GM21381 (cell line): ENCODE results near the gene RNF17.

Experiments
- ATAC-seq: cut with Tn5 transposase; IDR thresholded peaks from one replicate; pipeline ENCODE4 v1.9.1; 2021; ENCODE audit warnings: mild to moderate bottlenecking, moderate library complexity; ENCODE audit not compliant: unreplicated experiment

RNF17 gene, protein sequence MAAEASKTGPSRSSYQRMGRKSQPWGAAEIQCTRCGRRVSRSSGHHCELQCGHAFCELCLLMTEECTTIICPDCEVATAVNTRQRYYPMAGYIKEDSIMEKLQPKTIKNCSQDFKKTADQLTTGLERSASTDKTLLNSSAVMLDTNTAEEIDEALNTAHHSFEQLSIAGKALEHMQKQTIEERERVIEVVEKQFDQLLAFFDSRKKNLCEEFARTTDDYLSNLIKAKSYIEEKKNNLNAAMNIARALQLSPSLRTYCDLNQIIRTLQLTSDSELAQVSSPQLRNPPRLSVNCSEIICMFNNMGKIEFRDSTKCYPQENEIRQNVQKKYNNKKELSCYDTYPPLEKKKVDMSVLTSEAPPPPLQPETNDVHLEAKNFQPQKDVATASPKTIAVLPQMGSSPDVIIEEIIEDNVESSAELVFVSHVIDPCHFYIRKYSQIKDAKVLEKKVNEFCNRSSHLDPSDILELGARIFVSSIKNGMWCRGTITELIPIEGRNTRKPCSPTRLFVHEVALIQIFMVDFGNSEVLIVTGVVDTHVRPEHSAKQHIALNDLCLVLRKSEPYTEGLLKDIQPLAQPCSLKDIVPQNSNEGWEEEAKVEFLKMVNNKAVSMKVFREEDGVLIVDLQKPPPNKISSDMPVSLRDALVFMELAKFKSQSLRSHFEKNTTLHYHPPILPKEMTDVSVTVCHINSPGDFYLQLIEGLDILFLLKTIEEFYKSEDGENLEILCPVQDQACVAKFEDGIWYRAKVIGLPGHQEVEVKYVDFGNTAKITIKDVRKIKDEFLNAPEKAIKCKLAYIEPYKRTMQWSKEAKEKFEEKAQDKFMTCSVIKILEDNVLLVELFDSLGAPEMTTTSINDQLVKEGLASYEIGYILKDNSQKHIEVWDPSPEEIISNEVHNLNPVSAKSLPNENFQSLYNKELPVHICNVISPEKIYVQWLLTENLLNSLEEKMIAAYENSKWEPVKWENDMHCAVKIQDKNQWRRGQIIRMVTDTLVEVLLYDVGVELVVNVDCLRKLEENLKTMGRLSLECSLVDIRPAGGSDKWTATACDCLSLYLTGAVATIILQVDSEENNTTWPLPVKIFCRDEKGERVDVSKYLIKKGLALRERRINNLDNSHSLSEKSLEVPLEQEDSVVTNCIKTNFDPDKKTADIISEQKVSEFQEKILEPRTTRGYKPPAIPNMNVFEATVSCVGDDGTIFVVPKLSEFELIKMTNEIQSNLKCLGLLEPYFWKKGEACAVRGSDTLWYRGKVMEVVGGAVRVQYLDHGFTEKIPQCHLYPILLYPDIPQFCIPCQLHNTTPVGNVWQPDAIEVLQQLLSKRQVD (N-terminal part only)

DNA sequence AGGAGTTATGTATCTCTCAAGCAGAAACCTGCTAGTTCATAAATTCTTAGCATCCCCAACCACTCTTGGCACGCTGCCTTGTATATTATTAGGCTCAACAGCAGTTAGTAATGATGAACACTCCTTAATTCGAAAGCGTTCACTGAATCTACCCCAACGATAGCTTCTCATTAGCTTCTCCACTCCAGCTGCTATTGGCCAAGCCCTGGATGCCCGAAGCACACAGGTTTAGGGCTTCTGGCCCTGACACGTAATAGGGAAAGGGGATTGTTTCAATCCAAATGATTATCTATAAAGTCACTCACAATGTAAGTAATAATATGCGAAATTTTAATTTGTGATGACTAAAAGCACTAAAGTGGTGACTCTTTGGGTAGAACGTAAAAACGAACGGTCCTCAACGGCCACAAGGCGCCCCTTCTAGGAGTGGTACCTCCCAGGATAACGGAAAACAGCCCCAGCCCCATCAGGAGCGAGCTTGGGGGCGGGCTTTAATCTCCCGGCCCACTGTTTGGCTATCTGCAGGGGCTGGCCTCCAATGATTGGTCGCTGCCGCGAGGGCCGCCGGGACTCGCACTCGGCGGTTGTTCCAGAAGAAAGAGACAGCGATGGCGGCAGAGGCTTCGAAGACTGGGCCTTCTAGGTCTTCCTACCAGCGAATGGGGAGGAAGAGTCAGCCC, at the start of gene RNF17:
Gene RNF17, plus strand, starts transcription at position 574 of the 680 bp plus-strand sequence. Its CDS starts 35 bp downstream, at position 609.
- no peak for ATAC-seq

DNA sequence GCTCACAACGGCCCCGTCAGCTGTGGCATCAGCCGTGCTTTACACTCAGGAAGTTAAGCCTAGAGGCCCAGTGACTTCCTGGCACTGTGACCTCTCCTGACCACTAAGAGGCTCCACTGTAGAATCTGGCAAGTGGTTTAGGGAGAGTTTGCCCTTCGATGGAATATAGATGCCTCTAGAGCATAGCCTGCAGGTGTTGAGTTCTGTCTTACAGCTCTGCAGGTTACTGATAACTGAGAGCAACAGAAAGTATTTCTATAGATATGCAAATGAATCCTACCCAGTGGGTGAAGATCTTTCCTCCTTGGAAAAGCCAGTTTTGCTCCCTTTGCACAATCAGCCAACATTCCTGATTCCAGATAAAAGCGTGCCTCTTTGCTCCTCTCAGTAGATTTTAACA, 48.0 kb upstream of the RNF17 start:
- no peak for ATAC-seq

DNA sequence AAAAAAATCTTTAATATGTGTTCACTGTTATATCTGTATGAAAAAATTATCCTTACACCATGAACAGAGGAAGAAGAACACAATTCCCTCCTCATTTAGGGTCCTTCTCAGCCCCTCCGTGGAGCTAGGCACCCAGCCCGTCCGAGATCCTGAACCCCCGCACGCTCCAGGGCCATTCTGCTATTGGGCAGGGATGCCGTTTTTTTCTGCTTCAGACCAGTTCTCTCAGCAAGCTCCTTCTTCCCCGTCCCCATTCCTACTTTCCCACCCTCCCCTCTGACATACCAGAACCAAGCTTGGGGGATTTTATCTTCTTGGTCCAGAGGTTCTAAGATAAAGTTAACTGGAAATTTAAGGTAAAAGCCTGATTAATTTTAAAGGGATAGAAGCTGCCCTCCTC, 47.5 kb upstream of the RNF17 start:
- ATAC-seq: no peak

DNA sequence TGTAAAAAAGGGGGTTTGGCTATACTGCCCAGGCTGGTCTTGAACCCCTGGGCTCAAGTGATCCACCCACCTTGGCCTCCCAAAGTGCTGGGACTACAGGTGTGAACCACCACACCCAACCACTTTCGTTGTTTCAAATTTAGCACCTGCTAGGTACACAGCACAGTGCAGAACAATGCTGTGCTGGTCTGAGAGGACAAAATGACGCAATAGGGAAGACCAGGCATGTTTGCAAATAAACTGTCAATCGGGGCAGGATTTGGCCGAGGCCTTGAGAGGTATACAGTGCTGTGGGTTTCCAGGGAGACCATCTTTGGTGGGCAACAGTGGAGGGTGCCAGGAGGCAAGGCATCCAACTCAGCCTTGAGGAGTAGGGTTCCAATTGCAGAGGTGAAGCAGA, 46.8 kb upstream of the RNF17 start:
- ATAC-seq: no peak

DNA sequence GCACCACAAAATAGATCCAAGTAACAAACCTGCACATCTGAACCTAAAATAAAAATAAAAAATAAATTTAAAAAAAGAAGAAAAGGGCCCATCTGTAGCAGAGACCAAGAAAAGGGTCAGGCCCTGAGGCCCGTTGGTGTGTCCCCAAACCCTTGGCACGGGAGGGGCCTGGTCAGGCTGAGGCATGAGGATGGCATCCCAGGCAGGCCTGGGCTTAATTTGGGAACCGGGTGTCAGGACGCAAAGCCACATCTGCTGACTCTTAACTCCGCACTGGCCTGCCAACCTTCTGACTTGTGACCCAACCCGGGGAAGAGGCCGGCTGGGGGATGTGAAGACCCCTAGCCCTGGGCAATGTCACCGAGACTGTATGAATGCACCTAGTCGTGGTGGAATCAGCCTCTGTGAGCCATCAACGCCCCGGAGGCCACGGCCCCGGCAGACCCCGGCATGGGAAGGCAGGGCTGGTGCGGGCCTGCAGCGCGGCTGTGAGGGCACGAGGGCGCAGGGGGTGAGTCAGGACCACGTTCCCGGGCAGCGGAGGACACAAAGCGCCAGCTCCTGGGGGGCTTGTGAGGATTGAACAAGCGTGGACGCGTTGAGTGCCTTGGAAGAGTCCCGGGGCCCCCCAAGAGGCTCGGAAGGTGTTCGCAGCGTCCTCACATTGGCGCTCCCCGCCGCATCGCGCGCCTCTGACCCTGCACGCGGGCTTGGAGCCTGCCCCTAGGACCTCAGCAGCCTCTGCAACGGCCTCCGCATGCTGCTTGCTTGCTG, 45.6 kb upstream of the RNF17 start:
- ATAC-seq: no peak

DNA sequence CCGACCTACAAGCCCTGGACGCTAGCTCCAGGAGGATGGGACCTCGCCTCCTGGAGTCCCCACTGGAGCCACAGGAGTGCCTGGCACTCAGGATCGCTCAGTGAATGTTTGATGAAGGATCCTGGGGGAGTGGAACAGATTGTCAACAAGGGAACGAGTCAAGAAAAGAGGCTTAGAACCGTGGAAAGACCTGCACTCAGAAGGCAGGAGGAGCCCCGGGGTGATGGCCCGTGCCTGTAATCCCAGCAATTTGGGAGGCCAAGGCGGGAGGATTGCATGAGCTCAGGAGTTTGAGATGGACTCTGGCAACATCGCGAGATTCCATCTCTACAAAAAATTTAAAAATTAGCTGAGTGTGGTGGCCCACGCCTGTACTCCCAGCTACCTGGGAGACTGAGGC, 44.8 kb upstream of the RNF17 start:
- ATAC-seq: no peak

DNA sequence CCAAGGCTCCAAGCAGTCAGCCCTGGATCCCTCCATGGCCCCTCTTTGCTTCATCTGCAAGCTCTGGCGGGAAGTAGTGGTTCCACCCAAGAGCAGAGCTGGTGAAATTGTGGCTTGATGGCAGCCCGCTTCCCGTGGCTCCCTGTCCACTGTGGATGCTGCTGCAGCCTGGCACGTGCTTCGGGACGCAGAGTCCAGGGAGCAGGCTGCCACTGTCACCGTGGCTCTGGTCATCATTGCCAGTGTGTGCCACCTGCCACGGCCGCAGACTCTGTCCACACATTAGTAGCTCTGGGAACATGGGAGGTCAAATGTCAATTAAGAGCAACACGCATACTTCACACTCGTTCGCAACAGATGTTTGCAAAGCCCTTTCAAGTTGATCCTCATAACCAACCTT, 40.8 kb upstream of the RNF17 start:
- ATAC-seq: no peak

DNA sequence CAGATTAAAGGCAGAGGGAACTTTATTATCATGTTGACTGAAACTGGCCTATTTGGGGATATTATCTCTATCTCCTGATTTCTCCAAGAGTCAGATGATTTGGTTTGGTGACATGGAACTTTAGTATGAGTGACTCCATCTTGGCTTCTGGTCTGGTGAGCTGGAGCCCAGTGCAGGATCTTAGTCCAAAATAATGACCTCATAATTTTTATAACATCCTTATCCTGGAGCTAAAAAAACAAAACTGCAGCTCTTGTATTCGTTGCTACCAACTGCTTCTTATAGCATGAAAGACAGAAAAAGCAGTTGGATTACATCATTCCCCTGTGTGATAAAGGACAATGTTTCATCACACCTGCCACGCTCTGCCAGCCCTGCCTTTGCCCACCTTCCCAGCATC, 39.3 kb upstream of the RNF17 start:
- no peak for ATAC-seq

DNA sequence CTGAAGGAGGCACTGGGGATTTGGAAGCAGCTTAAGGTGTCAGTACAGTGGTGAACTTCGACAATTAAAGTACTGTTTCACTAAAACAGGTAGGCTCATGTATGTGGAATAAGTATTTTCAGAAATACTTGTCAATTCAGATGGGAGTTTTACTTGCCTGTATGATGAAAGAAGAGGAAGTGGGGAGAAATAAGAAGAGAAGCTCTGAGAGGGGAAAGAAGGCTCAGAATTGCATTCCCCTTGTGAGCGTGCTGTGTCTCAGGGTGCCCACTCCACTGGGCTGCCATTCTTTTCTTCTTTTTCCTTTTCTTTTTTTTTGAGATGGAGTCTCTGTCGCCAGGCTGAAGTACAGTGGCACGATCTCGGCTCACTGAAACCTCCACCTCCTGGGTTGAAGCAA, 38.6 kb upstream of the RNF17 start:
- no peak for ATAC-seq

DNA sequence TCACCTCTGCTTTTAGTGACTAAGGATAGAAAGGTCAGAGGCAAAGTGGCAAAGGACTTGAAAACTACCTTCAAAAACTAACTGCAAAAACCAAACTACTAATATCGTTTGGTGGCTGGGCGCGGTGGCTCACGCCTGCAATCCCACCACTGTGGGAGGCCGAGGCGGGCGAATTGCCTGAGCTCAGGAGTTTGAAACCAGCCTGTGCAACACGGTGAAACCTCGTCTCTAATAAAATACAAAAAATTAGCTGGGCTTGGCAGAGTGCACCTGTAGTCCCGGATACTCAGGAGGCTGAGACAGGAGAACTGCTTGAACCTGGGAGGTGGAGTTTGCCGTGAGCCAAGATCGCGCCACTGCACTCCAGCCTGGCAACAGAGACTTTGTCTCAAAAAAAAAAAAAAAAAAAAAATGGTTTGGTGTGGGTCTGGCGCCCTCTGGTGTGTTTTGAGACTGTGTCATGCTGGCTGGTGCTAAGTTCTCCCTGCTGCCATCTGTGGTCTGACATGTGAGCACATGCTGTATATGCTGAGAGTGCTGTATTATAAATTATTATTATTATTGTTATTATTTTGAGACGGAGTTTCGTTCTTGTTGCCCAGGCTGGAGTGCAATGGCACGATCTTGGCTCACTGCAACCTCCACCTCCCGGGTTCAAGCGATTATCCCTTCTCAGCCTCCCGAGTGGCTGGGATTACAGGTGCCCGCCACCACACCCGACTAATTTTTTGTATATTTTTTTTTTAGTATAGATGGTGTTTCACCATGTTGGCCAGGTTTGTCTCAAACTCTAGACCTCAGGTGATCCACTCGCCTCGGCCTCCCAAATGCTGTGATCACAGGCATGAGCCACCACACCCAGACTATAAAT, 36.0 kb upstream of the RNF17 start:
- ATAC-seq: no peak

DNA sequence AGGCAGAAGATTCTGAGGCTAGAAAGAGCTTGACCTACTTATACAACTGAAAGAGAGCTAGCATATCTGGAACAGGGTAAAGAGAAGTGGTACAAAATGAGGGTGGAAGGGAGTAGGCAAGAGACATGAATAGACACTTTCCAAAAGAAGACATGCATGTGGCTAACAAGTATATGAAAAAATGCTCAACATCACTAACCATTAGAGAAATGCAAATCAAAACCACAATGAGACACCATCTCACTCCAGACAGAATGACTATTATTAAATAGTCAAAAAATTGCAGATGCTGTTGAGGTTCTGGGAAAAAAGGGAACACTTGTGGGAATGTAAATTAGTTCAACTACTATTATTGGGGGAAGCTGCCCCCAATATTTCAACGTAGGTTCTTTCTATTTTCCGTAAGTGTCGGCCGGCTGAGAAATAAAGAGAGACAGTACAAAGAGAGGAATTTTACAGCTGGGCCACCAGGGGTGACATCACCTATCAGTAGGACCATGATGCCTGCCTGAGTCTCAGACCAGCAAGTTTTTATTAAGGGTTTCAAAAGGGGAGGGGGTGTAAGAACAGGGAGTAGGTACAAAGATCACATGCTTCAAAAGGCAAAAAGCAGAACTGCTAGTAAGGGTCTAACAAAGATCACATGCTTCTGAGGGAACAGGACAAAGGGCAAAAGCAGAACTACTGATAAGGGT, 32.9 kb upstream of the RNF17 start:
- peak; percentile 75 for ATAC-seq

DNA sequence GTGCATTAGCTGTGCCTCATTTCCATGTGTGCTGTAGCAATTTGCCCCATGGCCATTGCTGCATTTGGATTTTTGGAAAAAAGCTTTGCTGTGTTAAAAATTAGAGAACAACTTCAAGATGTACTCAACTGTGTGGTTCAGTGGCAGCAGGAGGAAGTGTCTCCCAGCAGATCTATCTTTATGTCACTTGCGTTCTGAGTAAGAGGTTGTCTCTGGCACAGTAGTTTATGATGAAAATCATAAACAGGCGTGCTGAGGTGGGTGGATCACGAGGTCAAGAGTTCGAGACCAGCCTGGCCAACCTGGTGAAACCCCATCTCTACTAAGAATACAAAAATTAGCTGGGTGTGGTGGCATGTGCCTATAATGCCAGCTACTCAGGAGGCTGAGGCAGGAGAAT, 29.0 kb upstream of the RNF17 start:
- no peak for ATAC-seq

DNA sequence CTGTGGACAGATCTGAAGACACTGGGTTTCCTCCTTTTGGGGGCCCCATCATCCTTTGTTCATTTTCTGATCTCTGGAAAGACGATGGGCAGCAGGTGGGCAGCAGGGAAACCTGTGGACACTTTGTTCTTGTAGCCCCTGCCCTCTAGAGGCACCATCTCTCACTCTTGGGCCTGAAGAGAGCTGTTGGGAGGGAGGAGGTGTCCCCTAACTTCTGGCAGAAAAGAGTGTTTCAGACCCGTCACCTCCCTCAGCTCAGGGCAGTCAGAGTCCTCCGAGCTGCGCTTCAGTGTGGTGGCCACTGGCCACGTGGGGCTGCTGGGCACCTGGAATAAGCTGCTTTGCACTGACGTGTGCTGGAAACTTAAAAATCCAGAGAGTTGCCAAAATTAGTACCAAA, 26.9 kb upstream of the RNF17 start:
- ATAC-seq: no peak

DNA sequence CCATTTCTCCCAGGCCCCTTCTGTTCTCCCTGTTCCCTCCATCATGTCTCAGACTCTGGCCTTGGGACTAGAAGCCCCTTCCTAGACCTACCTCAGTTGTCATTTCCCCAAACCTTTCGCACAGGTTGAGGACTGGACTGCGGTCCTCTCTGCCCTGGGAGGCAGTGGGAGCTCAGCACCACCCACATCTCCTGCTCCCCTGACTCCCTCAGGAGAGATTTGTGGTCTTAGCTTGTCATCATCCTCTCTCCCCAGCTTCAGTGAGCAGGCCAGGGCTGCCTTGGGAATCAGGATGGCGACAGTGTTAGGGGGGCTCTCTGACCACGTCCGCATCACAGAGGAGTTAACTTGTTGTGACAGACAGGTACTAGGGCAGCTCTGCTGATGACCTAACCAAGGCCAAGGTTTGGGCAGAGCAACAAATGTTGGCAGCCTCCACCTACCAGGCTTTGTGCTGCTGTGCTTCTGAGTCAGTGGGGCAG, 25.6 kb upstream of the RNF17 start:
- no peak for ATAC-seq

DNA sequence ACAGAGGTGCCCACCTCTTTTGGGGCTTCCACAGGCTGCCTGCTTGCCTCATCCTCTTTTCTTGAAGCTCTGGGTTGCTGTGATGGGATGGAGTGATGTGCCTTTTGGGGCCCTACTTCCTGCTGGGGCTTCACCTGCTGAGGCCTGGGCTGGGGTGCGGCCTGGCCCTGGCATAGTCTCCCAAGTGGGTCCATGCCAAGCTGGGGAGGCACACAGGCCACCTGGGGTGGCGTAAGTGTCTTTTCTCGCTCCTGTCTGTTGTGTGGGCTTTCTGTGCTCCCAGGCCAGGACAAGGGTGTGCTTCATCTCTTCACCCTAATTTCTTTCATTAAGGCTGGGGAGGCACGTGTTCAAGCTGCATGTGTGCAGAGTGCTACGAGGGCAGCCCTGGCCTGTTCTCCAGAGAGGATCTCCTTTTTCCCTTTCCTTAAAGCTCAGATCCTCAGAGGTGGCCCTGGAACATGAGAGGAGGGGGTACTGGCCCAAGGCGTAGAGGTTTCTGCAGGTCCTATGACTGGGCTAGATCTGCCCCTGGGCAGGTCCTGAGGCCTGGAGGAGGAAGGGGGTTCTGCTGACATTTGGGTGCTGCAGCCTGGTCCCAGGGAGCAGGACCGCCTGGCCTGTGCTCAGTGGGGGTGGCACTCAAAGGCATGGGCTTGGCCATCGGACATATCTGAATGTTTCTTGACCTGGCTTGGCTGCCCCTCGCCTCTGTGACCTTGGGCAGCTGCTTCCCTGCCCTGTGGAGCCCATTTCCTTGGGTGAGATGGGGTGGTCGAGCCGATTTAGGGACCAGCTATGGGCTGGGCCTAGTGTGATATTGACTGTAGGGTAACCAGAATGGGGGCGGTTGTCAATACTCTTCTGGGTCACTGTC, 23.7 kb upstream of the RNF17 start:
- ATAC-seq: no peak

DNA sequence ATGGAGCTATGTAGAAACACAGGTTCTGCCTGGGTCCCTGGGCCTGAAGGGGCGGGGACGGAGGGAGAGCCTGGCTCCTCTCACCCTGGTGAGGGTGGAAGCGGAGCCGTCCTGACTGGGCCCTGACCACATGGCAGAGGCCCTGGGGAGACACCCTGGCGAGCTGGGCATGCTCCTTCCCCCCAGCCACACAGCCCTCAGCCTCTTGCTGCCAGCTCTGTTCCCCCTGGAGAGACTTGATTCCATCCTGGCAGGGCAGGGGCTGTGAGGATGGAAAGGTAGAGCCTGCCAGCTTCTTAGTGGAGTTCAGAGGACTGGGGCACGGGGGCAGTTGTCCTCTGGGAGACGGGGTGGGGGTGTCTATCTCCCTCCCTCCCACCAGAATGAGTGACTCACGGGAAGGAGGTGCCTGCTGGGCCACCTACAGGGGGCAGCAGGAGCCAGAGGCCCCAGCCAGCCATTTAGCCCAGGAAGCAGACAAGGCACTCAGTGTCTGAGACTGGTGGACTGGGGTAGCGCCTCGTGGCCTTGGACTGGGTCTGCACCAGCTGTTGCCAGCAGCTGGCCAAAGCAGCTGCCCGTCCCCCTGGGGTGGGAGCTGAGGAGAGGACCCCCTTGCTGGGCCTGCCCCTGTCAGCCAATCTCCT, 22.8 kb upstream of the RNF17 start:
- no peak for ATAC-seq

DNA sequence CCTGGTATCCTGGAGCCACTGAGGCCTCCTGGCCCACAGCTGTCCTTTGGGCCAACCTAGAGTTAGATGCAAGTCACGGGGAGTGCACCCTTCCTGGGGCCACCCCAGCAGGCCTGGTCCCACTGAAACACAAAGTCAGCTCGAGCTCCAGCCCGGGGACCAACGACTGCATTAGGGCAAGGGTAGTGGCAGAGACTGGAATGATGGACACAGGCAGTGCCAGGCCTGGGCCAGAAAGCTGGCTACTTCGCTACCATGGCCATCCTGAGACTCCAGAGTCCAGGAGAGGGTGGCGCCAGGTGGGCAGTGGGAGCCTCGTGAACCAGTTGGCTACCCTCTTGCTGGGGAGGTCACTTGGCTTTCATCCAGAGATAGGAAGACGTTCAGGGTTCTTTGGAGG, 22.2 kb upstream of the RNF17 start:
- no peak for ATAC-seq
